ENCODE measurements around the gene SEMA3G. TPM values are rescaled to one million over a fixed set of nuclear protein-coding genes. Genes with fewer than 3 reads are reported as not detected.

SEMA3G gene
- total RNA-seq, 6 experiments from 2014 or later: not detected

DNA sequence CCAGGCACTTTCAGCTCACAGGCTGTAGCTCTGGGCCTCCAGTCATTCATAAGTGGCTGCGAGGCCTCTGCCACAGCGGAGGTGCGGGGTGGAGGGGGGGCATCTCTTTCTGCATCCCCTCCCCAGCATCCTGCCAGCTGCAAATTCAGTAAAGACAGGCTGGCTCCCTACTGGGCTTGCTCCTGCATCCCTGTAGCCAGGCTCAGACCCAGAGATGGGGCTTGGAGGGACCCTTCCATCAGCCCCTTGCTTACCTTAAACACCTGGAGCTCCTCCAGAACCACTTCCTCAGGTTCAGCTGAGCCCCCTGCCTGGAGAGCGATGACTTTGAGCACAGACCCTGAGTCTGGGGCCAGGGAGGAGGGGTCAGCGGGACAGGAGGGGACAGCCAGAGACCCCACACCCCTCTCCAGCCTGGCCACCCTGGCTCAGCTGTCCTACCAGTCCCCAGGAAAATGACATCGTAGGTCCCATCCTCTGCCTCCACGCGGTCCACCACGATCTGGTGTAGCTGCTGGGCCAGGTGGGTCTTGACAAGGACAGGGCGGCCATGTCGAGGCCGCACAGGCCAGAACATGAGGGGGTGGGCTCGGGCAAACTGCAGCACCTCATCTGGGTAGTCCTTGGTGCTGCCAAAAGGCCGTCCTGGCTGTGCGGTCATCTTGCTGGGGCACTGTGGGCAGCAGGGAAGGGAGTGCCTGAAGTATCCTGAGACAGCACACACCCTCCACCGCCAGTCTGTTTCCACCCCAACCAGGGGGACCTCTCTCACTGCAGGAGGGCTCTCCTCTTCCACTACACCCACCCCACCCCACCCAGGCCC is 5.3 kb downstream of the SEMA3G start:
- Mint-ChIP-seq H3K27me3 (ENCODE audit: insufficient read depth) (peaks cover 23% of the 10 kb centered on the region), H3K4me3 (no peak overlapping the region), H3K27ac (no peak overlapping the region), H3K4me1 (ENCODE audit: low read depth) (no peaks in the 10 kb centered on the region), H3K9me3 (no peaks in the 10 kb centered on the region), H3K36me3 (ENCODE audit: low read depth) (no peaks in the 10 kb centered on the region)
- DNase-seq: no peak
- TF ChIP-seq, protein P1, sequence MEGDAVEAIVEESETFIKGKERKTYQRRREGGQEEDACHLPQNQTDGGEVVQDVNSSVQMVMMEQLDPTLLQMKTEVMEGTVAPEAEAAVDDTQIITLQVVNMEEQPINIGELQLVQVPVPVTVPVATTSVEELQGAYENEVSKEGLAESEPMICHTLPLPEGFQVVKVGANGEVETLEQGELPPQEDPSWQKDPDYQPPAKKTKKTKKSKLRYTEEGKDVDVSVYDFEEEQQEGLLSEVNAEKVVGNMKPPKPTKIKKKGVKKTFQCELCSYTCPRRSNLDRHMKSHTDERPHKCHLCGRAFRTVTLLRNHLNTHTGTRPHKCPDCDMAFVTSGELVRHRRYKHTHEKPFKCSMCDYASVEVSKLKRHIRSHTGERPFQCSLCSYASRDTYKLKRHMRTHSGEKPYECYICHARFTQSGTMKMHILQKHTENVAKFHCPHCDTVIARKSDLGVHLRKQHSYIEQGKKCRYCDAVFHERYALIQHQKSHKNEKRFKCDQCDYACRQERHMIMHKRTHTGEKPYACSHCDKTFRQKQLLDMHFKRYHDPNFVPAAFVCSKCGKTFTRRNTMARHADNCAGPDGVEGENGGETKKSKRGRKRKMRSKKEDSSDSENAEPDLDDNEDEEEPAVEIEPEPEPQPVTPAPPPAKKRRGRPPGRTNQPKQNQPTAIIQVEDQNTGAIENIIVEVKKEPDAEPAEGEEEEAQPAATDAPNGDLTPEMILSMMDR (IDR thresholded peaks at IDR 0.05): no peak

DNA sequence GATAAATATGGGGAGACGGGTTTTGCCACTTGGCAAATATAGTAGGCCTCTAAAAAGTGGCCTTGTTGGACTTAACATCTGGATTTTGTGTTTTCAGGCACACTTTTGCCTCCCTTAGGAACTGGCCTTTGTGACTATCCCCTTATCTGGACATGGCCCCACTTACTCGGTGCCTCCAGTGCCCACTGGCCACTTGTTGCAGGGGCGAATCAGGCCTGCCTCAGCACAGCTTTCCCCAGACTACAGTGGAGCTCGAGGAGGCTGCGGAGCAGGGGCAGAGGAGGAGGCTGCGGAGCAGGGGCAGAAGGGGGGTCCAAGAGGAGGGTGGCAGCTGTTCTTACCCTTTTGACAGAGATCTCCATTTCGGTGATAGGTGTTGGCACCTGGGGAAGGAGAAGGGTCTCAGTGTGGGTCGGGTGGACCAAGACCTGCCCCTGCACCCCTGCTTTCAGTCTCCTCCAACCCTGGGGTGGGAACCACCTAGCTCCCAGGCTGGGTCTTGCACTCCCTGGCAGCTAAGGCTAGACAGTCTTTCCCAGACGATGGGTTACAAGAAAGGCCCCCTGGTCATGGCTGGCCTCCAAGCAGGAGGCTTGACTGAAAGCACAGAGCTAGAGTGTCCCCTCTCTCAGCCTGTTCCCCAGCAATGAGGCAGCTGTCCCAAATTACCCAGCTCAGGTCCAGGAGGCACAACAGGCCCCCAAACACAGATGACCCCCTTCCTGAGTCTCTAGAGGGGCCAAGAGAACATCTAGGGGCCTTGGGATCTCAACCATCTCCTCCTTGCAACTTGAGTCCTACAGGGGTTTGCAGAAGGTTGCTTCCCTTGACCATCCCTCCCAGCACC is 6.1 kb downstream of the SEMA3G start:
- peaks cover 30% of the 10 kb centered on the region for H3K27me3 Mint-ChIP-seq (ENCODE audit: insufficient read depth)
- H3K36me3 Mint-ChIP-seq (ENCODE audit: low read depth): no peaks in the 10 kb centered on the region
- H3K4me1 Mint-ChIP-seq (ENCODE audit: low read depth): no peaks in the 10 kb centered on the region
- H3K9me3 Mint-ChIP-seq: no peaks in the 10 kb centered on the region
- TF ChIP-seq, protein P1 (IDR thresholded peaks at IDR 0.05): no peak
- H3K4me3 Mint-ChIP-seq: no peak overlapping the region
- DNase-seq: no peak
- no peak overlapping the region for H3K27ac Mint-ChIP-seq

DNA sequence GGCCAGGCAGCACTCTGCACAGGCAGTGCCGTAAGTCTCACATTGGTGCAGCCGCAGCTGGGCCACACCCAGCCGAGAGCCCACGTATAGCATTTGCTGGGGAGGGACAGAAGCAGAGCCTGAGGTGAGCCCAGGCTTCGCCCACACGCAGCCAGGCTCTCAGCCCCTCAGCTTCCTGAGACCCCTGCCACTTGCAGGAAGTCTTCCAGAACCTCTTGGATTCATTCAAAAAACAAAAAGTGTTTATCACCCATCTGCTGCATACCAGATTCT is 6.9 kb downstream of the SEMA3G start:
- H3K4me1 Mint-ChIP-seq (ENCODE audit: low read depth): peaks cover 2% of the 10 kb centered on the region; the same call in 1 of the 2 replicates

DNA sequence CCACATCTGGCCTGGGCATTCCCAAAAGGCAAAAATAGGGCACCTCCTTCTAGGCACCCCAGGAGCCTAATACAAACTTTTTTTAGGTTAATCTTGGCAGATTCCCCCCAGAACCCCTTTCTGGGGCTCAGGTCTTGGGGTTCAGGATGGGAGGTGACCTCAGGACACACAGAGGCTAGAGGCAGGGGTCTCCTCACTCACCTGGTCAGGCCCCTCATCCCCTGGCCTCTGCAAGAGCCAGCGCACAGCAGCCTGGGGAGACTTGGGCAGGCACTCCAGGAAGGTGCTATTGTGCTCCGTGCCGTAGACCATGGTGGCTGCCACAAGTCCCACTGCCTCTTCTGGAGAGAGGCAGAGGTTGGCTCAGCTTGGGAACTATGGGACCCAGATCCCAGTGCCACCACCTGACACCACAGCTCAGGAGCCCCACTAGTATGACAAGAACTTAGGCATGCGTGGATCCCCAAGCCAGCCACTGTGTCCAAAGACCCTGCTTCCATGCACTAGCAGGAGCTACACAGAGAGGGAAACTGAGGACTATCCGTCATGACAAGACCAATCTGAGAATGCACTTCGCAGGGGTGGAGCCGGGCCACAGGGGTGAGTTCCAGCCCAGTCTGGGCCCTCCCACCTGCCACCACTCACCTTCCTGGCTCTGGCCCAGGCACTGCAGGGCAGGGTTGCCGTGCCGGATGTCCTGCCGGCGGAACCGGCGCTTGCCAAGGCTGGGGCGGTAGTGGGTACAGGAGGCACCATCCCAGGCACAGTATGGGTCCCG is 7.4 kb downstream of the SEMA3G start:
- no peaks in the 10 kb centered on the region for H3K36me3 Mint-ChIP-seq (ENCODE audit: low read depth)
- peaks cover 6% of the 10 kb centered on the region; the same call in 1 of the 2 replicates for H3K4me1 Mint-ChIP-seq (ENCODE audit: low read depth)
- no peak overlapping the region for H3K4me3 Mint-ChIP-seq
- H3K9me3 Mint-ChIP-seq: no peaks in the 10 kb centered on the region
- TF ChIP-seq, protein P1 (IDR thresholded peaks at IDR 0.05): no peak
- H3K27ac Mint-ChIP-seq: no peak overlapping the region
- DNase-seq: no peak
- peaks cover 32% of the 10 kb centered on the region for H3K27me3 Mint-ChIP-seq (ENCODE audit: insufficient read depth)

More for the DNA sequence above, 6.9 kb downstream of the SEMA3G start:
- H3K4me3 Mint-ChIP-seq: no peak overlapping the region
- H3K27me3 Mint-ChIP-seq (ENCODE audit: insufficient read depth): peaks cover 31% of the 10 kb centered on the region
- no peak for DNase-seq
- no peaks in the 10 kb centered on the region for H3K9me3 Mint-ChIP-seq
- H3K27ac Mint-ChIP-seq: no peak overlapping the region
- TF ChIP-seq, protein P1 (IDR thresholded peaks at IDR 0.05): no peak
- no peaks in the 10 kb centered on the region for H3K36me3 Mint-ChIP-seq (ENCODE audit: low read depth)

DNA sequence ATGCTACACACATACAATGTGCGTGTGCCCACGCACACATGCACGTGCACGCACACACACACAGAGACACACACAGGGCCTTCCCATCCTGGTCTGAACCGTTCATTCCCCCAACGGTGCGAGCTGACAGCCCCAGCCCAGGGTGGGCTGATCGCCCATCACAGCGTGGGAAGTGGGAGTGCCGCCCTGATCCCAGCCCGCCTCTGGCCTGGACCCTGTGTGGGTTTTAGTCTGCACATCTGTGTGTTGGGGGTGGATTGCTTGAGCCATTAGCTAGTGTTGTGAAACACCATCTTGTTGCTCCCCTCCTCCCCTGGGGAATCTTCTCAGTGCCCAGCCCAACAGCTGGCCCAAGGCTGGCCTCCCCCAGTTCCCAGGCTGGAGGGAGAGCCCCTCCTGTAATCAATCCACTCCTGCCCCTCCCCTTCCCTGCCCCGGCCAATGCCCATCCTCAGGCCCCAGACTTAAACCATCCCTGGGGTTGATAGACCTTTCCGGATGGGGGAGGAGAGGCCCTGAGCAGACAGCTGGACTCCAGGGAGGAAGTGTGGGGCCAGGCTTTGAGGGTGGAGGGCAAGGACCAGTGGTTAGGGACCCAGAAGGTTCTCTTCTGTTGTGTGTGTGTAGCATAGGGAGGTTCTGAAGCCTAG is 8.3 kb downstream of the SEMA3G start:
- no peaks in the 10 kb centered on the region for H3K36me3 Mint-ChIP-seq (ENCODE audit: low read depth)
- H3K4me1 Mint-ChIP-seq (ENCODE audit: low read depth): peaks cover 6% of the 10 kb centered on the region; the same call in 1 of the 2 replicates
- no peak overlapping the region for H3K4me3 Mint-ChIP-seq
- H3K9me3 Mint-ChIP-seq: no peaks in the 10 kb centered on the region
- no peak for DNase-seq
- peaks cover 32% of the 10 kb centered on the region for H3K27me3 Mint-ChIP-seq (ENCODE audit: insufficient read depth)
- TF ChIP-seq, protein P1 (IDR thresholded peaks at IDR 0.05): no peak
- no peak overlapping the region for H3K27ac Mint-ChIP-seq
